GM21576 (cell line): ENCODE measurements around the gene ABHD17B.

Experiments used
- ATAC-seq: cut with Tn5 transposase; IDR thresholded peaks from one replicate; pipeline ENCODE4 v1.9.1; 2021; ENCODE audit warnings: mild to moderate bottlenecking, moderate library complexity; ENCODE audit not compliant: unreplicated experiment

ABHD17B gene

GRCh38 chr9:71879644-71880174 is 31.3 kb downstream of the ABHD17B start:
- ATAC-seq, result no peak

- ATAC-seq, result no peak
Observed at GRCh38 chr9:71878327-71879274, 32.4 kb downstream of the ABHD17B start.

- ATAC-seq, result no peak
Observed at GRCh38 chr9:71876829-71877228, 34.2 kb downstream of the ABHD17B start.

- no peak for ATAC-seq
Observed at GRCh38 chr9:71876106-71876505, 34.9 kb downstream of the ABHD17B start.

GRCh38 chr9:71875345-71875744 is 35.6 kb downstream of the ABHD17B start:
- no peak for ATAC-seq

- ATAC-seq, result no peak
Observed at GRCh38 chr9:71863631-71864030, 47.4 kb downstream of the ABHD17B start.

- no peak for ATAC-seq
Observed at GRCh38 chr9:71861618-71862017, 49.4 kb downstream of the ABHD17B start.

- ATAC-seq, result no peak
Observed at GRCh38 chr9:71859939-71860338, 51.1 kb downstream of the ABHD17B start.

GRCh38 chr9:71858812-71859211 is 52.2 kb downstream of the ABHD17B start:
- no peak for ATAC-seq

GRCh38 chr9:71858102-71858798 is 52.7 kb downstream of the ABHD17B start:
- ATAC-seq, result no peak

- ATAC-seq, result no peak
Observed at GRCh38 chr9:71857159-71857558, 53.8 kb downstream of the ABHD17B start.

GRCh38 chr9:71854811-71855210 is 56.2 kb downstream of the ABHD17B start:
- ATAC-seq, result no peak

- no peak for ATAC-seq
Observed at GRCh38 chr9:71853084-71853483, 57.9 kb downstream of the ABHD17B start.

GRCh38 chr9:71850996-71851395 is 60.0 kb downstream of the ABHD17B start:
- no peak for ATAC-seq

GRCh38 chr9:71847892-71848291 is 63.1 kb downstream of the ABHD17B start:
- ATAC-seq, result no peak

GRCh38 chr9:71844808-71845207 is 66.2 kb downstream of the ABHD17B start:
- no peak for ATAC-seq

GRCh38 chr9:71839668-71840067 is 71.3 kb downstream of the ABHD17B start:
- no peak for ATAC-seq

GRCh38 chr9:71835596-71835995 is 75.4 kb downstream of the ABHD17B start:
- no peak for ATAC-seq

- ATAC-seq, result no peak
Observed at GRCh38 chr9:71830929-71831328, 80.1 kb downstream of the ABHD17B start.

GRCh38 chr9:71830153-71830552 is 80.8 kb downstream of the ABHD17B start:
- no peak for ATAC-seq

GRCh38 chr9:71826279-71826678 is 84.7 kb downstream of the ABHD17B start:
- no peak for ATAC-seq

- ATAC-seq, result no peak
Observed at GRCh38 chr9:71824257-71824656, 86.7 kb downstream of the ABHD17B start.
